Astrocyte (in vitro differentiated cells and primary cell): ENCODE measurements around the gene MROH8. TPM values are rescaled to one million over a fixed set of nuclear protein-coding genes. Genes with fewer than 3 reads are reported as not detected.
A peak's percentile ranks its signal among the peaks of the same experiment; 100 is the strongest.

ENCODE experiments used
- DNase-seq: peaks from one replicate; pipeline ENCODE4 v3.0.0-alpha.2; 2010; ENCODE audit warnings: low read depth
- FAIRE-seq: peaks from 2 replicates; lab custom pipeline; 2011; peaks lifted over from hg19 to GRCh38; lab: Jason Lieb, UNC
- H2AFZ ChIP-seq: 2 replicates; pipeline ENCODE4 v1.6.0; 2012; ENCODE audit warnings: low read depth, low read length, inconsistent platforms
- H3K27ac ChIP-seq: 2 replicates; pipeline ENCODE4 v1.5.1; 2011; ENCODE audit warnings: low read depth, low read length, inconsistent platforms
- H3K27me3 ChIP-seq: 2 replicates; pipeline ENCODE4 v1.6.0; 2011; ENCODE audit warnings: low read length, inconsistent platforms; ENCODE audit not compliant: insufficient read depth
- H3K36me3 ChIP-seq: 2 replicates; pipeline ENCODE4 v1.5.1; 2011; ENCODE audit warnings: low read length, inconsistent platforms; ENCODE audit not compliant: insufficient read depth
- H3K4me1 ChIP-seq: 2 replicates; pipeline ENCODE4 v1.5.1; 2011; ENCODE audit warnings: low read length, inconsistent platforms; ENCODE audit not compliant: insufficient read depth
- H3K4me2 ChIP-seq: 2 replicates; pipeline ENCODE4 v1.6.0; 2012; ENCODE audit warnings: low read length, inconsistent platforms
- H3K4me3 ChIP-seq: 2 replicates; pipeline ENCODE4 v1.5.1; 2011; ENCODE audit warnings: low read depth, mild to moderate bottlenecking, low read length, inconsistent platforms; ENCODE audit not compliant: insufficient read depth
- H3K79me2 ChIP-seq: 2 replicates; pipeline ENCODE4 v1.6.0; 2012; ENCODE audit warnings: mild to moderate bottlenecking, low read length, inconsistent platforms; ENCODE audit not compliant: insufficient read depth
- H3K9ac ChIP-seq: 2 replicates; pipeline ENCODE4 v1.6.0; 2012; ENCODE audit warnings: mild to moderate bottlenecking, low read length, inconsistent platforms
- H3K9me3 ChIP-seq: 2 replicates; pipeline ENCODE4 v1.5.1; 2012; ENCODE audit warnings: low read depth, mild to moderate bottlenecking, low read length, inconsistent platforms; ENCODE audit not compliant: insufficient read depth
- H4K20me1 ChIP-seq: 2 replicates; pipeline ENCODE4 v1.6.0; 2012; ENCODE audit warnings: low read length, inconsistent platforms; ENCODE audit not compliant: insufficient read depth
- H3K27ac Mint-ChIP-seq: one replicate; pipeline ENCODE4 v1.8.0; 2021; ENCODE audit warnings: mild to moderate bottlenecking, mixed read lengths; ENCODE audit not compliant: unreplicated experiment
- H3K27me3 Mint-ChIP-seq: one replicate; pipeline ENCODE4 v1.8.0; 2021; ENCODE audit warnings: low read depth, mixed read lengths; ENCODE audit not compliant: unreplicated experiment
- H3K36me3 Mint-ChIP-seq: one replicate; pipeline ENCODE4 v1.8.0; 2021; ENCODE audit warnings: low read depth, mixed read lengths; ENCODE audit not compliant: unreplicated experiment
- H3K4me1 Mint-ChIP-seq: one replicate; pipeline ENCODE4 v1.8.0; 2021; ENCODE audit warnings: low read depth, mixed read lengths; ENCODE audit not compliant: unreplicated experiment
- H3K4me3 Mint-ChIP-seq: one replicate; pipeline ENCODE4 v1.8.0; 2021; ENCODE audit warnings: mild to moderate bottlenecking, moderate library complexity, mixed read lengths; ENCODE audit not compliant: unreplicated experiment
- H3K9me3 Mint-ChIP-seq: one replicate; pipeline ENCODE4 v1.8.0; 2021; ENCODE audit warnings: mild to moderate bottlenecking, mixed read lengths; ENCODE audit not compliant: unreplicated experiment
- CTCF ChIP-seq: IDR thresholded peaks from 2 replicates; pipeline ENCODE4 v1.5.1; 2011; ENCODE audit warnings: low read depth, mild to moderate bottlenecking, inconsistent platforms, low read length, moderate library complexity; ENCODE audit not compliant: insufficient read depth
- EZH2 ChIP-seq: IDR thresholded peaks from 2 replicates; pipeline ENCODE4 v1.6.1; 2012; ENCODE audit warnings: mild to moderate bottlenecking, low read length, inconsistent platforms; ENCODE audit not compliant: insufficient read depth
- total RNA-seq: library from RNA; stranded (reverse); gene quantifications from 2 replicates; pipeline ENCODE4 v1.2.1, GENCODE V29; 2021

MROH8 gene
- total RNA-seq, 1 donor from 2014 or later = 1.3 TPM

GRCh38 chr20:37095108-37095598, 84.2 kb downstream of the MROH8 start:
- H3K36me3 Mint-ChIP-seq = no peaks in the 10 kb centered on the region
- peak overlapping the region; percentile 100 for H2AFZ ChIP-seq
- H3K27ac Mint-ChIP-seq = no peak overlapping the region

DNA sequence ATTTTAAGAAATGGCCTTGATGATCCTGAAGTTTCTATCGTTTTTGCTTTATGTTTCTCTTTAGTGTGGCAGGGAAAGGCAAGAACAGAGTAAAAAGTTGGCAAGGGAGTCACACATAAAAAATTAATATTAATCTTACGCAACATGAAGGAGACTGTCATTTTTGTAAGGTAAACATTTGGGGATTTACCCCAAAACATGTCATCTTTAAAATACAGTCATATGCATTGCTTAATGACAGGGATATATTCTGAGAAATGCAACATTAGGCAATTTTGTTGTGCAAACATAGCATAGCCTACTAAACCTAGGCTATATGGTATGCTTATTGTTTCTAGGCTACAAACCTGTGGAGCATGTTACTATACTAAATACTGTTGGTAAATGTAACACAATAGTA, 88.9 kb downstream of the MROH8 start:
- H3K79me2 ChIP-seq = peaks cover 28% of the 10 kb centered on the region

More at GRCh38 chr20:37095108-37095598, 84.2 kb downstream of the MROH8 start:
- no peaks in the 10 kb centered on the region for H3K9me3 ChIP-seq
- H3K27me3 ChIP-seq = no peaks in the 10 kb centered on the region
- TF ChIP-seq CTCF (no peak), EZH2 (no peak)
- peaks cover 31% of the 10 kb centered on the region for H3K79me2 ChIP-seq
- DNase-seq (no peak), FAIRE-seq (no peak)
- Mint-ChIP-seq H3K4me1 (no peaks in the 10 kb centered on the region), H3K27me3 (no peaks in the 10 kb centered on the region), H3K4me3 (peak overlapping the region; percentile 85), H3K9me3 (no peaks in the 10 kb centered on the region)
- H3K4me3 ChIP-seq = peak overlapping the region; percentile 73
- H3K36me3 ChIP-seq = peaks cover under 1% of the 10 kb centered on the region
- peak overlapping the region; percentile 89 for H3K9ac ChIP-seq
- peak overlapping the region; percentile 83 for H3K27ac ChIP-seq
- peaks cover 10% of the 10 kb centered on the region for H3K4me1 ChIP-seq
- peak overlapping the region; percentile 96 for H3K4me2 ChIP-seq
- no peaks in the 10 kb centered on the region for H4K20me1 ChIP-seq

More for the DNA sequence above, 88.9 kb downstream of the MROH8 start:
- Histone ChIP-seq H3K36me3 (peaks cover 3% of the 10 kb centered on the region), H3K27ac (no peak overlapping the region), H3K4me2 (no peak overlapping the region), H3K4me1 (peaks cover 6% of the 10 kb centered on the region), H4K20me1 (no peaks in the 10 kb centered on the region), H3K9ac (no peak overlapping the region), H3K4me3 (no peak overlapping the region), H3K27me3 (no peaks in the 10 kb centered on the region), H2AFZ (no peak overlapping the region), H3K9me3 (no peaks in the 10 kb centered on the region)
- no peak overlapping the region for H3K4me3 Mint-ChIP-seq
- no peaks in the 10 kb centered on the region for H3K27me3 Mint-ChIP-seq
- DNase-seq (no peak), FAIRE-seq (no peak)
- H3K4me1 Mint-ChIP-seq = no peaks in the 10 kb centered on the region
- H3K36me3 Mint-ChIP-seq = no peaks in the 10 kb centered on the region
- no peaks in the 10 kb centered on the region for H3K9me3 Mint-ChIP-seq
- no peak for TF ChIP-seq EZH2
- TF ChIP-seq CTCF = no peak
- no peak overlapping the region for H3K27ac Mint-ChIP-seq
